ENCODE results near the gene LGALS7.

LGALS7 gene

GRCh38 chr19:38739440-38740256, 33.7 kb downstream of the LGALS7 start:
- no peak for DNase-seq (ENCODE audit: low spot score)

- DNase-seq (ENCODE audit: low spot score), result no peak
Measured at GRCh38 chr19:38737921-38738737, 35.2 kb downstream of the LGALS7 start.

- no peak for DNase-seq (ENCODE audit: low spot score)
Measured at GRCh38 chr19:38737281-38737865, 35.9 kb downstream of the LGALS7 start.

- DNase-seq (ENCODE audit: low spot score), result peak; percentile 60
Measured at GRCh38 chr19:38736413-38737280, 36.7 kb downstream of the LGALS7 start.

GRCh38 chr19:38736036-38736412, 37.3 kb downstream of the LGALS7 start:
- DNase-seq (ENCODE audit: low spot score), result peak; percentile 67

- DNase-seq (ENCODE audit: low spot score), result peak; percentile 42
Measured at GRCh38 chr19:38735257-38735686, 38.0 kb downstream of the LGALS7 start.

- peak; percentile 64 for DNase-seq (ENCODE audit: low spot score)
Measured at GRCh38 chr19:38734426-38735256, 38.7 kb downstream of the LGALS7 start.

GRCh38 chr19:38734176-38734425, 39.2 kb downstream of the LGALS7 start:
- no peak for DNase-seq (ENCODE audit: low spot score)

GRCh38 chr19:38733493-38734175, 39.7 kb downstream of the LGALS7 start:
- peak; percentile 53 for DNase-seq (ENCODE audit: low spot score)

- DNase-seq (ENCODE audit: low spot score), result no peak
Measured at GRCh38 chr19:38733241-38733492, 40.1 kb downstream of the LGALS7 start.

- no peak for DNase-seq (ENCODE audit: low spot score)
Measured at GRCh38 chr19:38731654-38732301, 41.5 kb downstream of the LGALS7 start.

- no peak for DNase-seq (ENCODE audit: low spot score)
Measured at GRCh38 chr19:38730731-38731589, 42.4 kb downstream of the LGALS7 start.

GRCh38 chr19:38730470-38730730, 42.9 kb downstream of the LGALS7 start:
- no peak for DNase-seq (ENCODE audit: low spot score)

GRCh38 chr19:38729653-38730469, 43.5 kb downstream of the LGALS7 start:
- peak; percentile 67 for DNase-seq (ENCODE audit: low spot score)

GRCh38 chr19:38728752-38729541, 44.4 kb downstream of the LGALS7 start:
- DNase-seq (ENCODE audit: low spot score), result no peak

- DNase-seq (ENCODE audit: low spot score), result no peak
Measured at GRCh38 chr19:38727868-38728660, 45.3 kb downstream of the LGALS7 start.

- no peak for DNase-seq (ENCODE audit: low spot score)
Measured at GRCh38 chr19:38727306-38727867, 45.9 kb downstream of the LGALS7 start.

All from kidney tubule cell (primary cell).